GM12872 (cell line): ENCODE results near the gene KLRC2.

Experiments
- TF ChIP-seq, protein P1 (sequence below): IDR thresholded peaks from 3 replicates; pipeline ENCODE4 v1.5.1; 2011; ENCODE audit warnings: low read depth, mild to moderate bottlenecking, low read length, moderate library complexity; ENCODE audit not compliant: insufficient read depth

Gene KLRC2

DNA sequence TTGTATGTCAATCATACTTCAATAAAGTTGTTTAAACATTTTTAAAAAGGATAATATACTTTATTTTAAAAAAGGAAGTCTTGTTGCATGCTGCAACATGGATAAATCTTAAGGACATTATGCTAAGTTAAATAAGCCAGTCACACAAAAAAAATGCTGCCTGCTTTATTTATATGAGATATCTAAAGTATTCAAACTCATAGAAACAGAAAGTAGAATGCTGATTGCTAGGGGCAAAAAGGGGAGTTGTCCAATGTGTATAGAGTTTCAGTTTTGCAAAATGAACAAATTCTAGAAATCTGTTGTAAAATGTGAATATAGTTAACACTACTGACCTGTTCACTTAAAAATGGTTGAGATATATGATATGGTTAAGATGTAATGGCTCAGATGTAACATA lies 35.0 kb downstream of the KLRC2 start:
- TF ChIP-seq, protein P1, sequence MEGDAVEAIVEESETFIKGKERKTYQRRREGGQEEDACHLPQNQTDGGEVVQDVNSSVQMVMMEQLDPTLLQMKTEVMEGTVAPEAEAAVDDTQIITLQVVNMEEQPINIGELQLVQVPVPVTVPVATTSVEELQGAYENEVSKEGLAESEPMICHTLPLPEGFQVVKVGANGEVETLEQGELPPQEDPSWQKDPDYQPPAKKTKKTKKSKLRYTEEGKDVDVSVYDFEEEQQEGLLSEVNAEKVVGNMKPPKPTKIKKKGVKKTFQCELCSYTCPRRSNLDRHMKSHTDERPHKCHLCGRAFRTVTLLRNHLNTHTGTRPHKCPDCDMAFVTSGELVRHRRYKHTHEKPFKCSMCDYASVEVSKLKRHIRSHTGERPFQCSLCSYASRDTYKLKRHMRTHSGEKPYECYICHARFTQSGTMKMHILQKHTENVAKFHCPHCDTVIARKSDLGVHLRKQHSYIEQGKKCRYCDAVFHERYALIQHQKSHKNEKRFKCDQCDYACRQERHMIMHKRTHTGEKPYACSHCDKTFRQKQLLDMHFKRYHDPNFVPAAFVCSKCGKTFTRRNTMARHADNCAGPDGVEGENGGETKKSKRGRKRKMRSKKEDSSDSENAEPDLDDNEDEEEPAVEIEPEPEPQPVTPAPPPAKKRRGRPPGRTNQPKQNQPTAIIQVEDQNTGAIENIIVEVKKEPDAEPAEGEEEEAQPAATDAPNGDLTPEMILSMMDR: no peak

DNA sequence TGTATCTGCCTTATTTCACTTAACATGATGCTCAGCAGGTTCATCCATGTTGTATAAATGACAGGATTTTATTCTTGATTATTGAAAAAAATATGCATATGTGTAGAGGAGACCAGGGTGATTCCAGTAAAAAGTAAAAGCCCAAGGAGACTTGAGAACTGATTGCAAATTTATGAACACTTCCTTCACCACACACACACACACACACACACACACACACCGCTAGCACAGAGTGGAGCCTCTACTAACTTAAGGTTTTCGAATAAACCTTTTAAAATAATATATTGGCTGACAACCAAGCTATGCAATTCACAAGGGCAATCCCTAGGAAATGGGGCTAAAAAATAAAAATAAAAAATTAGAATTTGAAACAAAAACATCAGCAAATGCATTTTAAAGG lies 37.6 kb downstream of the KLRC2 start:
- TF ChIP-seq, protein P1: no peak

DNA sequence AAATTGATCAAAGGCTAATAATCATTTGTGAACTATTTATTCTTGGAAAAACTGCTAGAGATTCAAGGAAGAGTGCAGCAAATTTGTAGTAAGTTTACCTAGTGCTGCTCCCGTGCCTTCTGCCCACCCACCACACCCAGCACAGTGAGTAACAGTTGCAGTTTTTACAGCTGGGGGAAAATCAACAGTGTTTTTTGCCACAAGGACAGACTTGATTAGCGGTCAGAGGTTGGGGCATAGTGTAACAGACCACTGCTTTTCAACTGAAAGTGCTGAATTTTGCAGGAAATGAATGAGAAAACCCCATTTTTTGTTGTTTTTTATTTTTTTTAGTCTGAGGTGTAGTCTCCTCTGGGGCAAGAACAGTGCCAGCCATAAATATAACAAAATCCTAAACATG lies 38.5 kb downstream of the KLRC2 start:
- TF ChIP-seq, protein P1: no peak

DNA sequence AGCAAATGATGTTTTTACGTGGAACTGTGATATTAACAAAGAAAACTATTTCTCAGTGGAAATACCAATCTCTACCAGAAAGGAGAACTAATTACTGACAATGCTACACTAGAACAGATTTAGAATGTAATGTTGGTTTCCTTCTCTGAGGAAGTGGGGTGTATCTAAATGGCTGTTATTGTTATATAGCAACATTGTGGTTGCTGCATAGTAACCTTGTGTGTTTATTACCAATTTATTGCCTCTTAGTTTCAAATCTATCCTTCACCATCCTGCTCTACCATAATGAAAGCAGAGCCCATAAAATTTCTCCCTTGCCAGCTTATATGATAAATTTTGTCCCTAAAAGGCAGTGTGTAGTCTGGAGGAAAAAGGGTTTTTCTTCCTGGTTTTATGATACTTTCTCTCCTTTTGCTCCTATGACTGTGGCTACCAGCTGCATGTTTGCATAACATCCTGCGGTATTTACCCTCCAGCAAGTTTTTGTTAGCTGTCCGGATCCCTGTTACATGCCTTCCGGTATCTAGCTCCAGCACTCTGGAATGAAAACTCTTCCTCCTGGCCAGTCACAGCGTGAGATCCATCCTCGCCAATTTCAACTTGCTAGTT lies 40.3 kb downstream of the KLRC2 start:
- TF ChIP-seq, protein P1: no peak

DNA sequence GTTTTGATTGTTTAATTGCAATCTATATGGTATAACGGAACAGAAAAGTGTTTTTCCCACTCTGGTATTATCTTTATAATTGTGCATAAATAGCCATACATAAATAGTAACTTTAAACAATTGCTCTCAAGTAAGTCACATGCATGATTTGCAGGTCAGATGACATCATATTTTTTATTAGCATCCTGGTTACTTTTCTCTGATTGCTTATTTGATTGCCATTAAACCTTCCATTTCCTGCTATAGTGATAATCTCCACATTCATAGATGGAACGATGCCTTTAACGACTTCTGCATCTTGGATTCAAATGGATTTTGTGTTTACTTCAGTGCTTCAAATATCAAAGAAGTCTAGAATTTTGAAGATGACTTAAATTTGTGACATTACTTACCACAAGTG lies 42.5 kb downstream of the KLRC2 start:
- TF ChIP-seq, protein P1: no peak

DNA sequence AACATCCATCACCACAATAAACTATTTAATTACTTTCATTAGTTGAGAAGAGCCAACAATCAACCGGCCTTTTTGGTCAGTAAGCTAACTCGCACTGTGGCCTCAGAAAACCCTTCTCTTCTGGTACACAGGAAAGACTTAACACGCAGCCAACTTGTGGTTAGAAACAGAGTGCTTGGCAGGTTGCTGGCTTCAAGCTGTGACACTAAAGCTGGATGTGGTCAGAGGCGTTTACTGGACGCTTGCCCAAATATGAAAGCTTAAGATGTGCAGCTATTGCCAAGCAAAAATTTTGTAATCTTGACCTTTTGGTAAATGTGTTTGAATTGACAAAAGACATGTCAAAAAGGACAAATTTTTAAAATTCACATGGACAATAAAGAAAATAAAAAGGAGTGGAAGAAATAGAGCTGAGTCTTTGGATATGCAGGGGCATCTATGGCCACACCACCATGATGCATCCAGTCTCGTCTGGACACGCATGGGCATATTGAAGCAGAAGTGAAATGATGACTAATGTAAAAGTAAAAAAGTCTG lies 43.3 kb downstream of the KLRC2 start:
- TF ChIP-seq, protein P1: no peak

DNA sequence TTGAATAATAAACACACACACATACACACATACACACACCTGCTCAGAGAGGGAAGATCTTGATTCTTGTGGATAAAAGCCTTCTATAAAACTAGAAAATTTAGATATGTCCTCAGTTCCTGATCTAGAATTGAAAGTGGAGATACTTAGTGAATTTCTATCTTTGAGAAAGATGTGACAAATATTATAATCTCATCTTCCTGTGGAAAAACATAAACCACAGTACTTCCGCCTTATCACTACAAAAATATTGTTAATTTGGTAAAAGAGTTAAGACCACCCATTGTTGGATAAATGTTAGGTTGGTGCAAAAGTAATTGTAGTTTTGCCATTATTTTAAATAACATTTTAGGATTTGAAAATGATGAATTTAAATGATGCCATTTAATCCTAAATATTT lies 45.9 kb downstream of the KLRC2 start, which contains the start of gene KLRK1:
KLRK1 (minus strand) TSS at position 138 of the 400 bp plus-strand sequence. CDS start 1,231 bp downstream, outside the sequence.
- TF ChIP-seq, protein P1: no peak
